DOHH2 (cell line): ENCODE data around the gene PDCD7.

Source experiments
- EZH2phosphoT487 ChIP-seq: fragments of 200-600 bp; sonication (generic); IDR thresholded peaks from 2 replicates; pipeline ENCODE4 v1.6.1; 2017; ENCODE audit warnings: borderline replicate concordance, mild to moderate bottlenecking, antibody characterized with exemption, low read length, moderate library complexity, mixed read lengths
- TF ChIP-seq, protein P1 (sequence below): fragments of 200-600 bp; sonication (generic); IDR thresholded peaks from one replicate; pipeline ENCODE4 v1.5.1; 2014; ENCODE audit warnings: antibody characterized with exemption, mild to moderate bottlenecking, low read depth, low read length; ENCODE audit not compliant: poor library complexity, severe bottlenecking

DNA sequence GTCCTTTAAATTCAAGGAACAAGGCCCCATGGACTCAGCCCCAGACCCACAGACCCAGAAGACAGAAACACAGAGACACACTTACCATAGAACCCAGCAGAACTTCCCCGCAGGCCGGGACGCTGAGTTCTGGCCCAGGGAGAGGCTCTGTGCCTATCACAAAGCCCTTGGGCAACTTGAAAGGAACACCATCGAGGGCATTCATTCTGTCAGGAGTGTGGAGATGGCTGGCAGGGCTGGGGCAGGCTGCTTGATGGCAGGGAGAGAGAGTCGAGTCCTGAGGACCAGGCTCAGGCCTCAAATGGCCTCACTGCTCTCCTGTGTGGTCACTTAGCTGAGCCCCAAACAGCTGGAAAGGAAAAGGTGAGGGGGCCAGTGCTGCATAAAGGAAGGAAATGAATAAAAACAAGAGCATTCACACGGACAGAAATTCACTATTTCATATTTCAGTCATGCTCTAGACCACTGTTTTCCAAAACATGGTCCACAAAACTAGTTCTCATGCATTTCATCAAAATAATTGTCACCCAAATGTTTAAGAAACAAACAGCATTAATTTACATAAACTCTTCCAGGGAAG, 27.5 kb downstream of the PDCD7 start:
- TF ChIP-seq, protein P1, sequence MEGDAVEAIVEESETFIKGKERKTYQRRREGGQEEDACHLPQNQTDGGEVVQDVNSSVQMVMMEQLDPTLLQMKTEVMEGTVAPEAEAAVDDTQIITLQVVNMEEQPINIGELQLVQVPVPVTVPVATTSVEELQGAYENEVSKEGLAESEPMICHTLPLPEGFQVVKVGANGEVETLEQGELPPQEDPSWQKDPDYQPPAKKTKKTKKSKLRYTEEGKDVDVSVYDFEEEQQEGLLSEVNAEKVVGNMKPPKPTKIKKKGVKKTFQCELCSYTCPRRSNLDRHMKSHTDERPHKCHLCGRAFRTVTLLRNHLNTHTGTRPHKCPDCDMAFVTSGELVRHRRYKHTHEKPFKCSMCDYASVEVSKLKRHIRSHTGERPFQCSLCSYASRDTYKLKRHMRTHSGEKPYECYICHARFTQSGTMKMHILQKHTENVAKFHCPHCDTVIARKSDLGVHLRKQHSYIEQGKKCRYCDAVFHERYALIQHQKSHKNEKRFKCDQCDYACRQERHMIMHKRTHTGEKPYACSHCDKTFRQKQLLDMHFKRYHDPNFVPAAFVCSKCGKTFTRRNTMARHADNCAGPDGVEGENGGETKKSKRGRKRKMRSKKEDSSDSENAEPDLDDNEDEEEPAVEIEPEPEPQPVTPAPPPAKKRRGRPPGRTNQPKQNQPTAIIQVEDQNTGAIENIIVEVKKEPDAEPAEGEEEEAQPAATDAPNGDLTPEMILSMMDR = no peak
- no peak for TF ChIP-seq EZH2phosphoT487
